Bone marrow (tissue), 2 donors: Measurements from ENCODE around the gene SNX25.
"Not testable (repeated sequence)": the region's sequence is repeated elsewhere in the genome, so short reads cannot be mapped to it uniquely, and the experiment has no call there.

ENCODE experiments used
- DNase-seq, 2 donors: peaks; one replicate each; lab custom pipeline; 2025; lab: John Stamatoyannopoulos, UW

SNX25 gene

GRCh38 chr4:185344743-185345538 lies 135.5 kb downstream of the SNX25 start:
- no peak for DNase-seq

- no peak for DNase-seq
Measured at GRCh38 chr4:185346975-185347601, 137.7 kb downstream of the SNX25 start.

- no peak for DNase-seq
Measured at GRCh38 chr4:185351691-185352090, 142.3 kb downstream of the SNX25 start.

GRCh38 chr4:185352202-185352601 lies 142.8 kb downstream of the SNX25 start:
- DNase-seq: no peak

GRCh38 chr4:185352741-185353140 lies 143.3 kb downstream of the SNX25 start:
- no peak for DNase-seq

- no peak for DNase-seq
Measured at GRCh38 chr4:185357211-185357610, 147.8 kb downstream of the SNX25 start.

- DNase-seq: no peak
Measured at GRCh38 chr4:185357733-185358440, 148.5 kb downstream of the SNX25 start.

- no peak for DNase-seq
Measured at GRCh38 chr4:185358514-185358913, 149.1 kb downstream of the SNX25 start.

GRCh38 chr4:185358959-185359358 lies 149.6 kb downstream of the SNX25 start:
- DNase-seq: no peak

- no peak for DNase-seq
Measured at GRCh38 chr4:185359767-185360446, 150.5 kb downstream of the SNX25 start.

GRCh38 chr4:185361872-185362271 lies 152.5 kb downstream of the SNX25 start:
- DNase-seq: no peak

- DNase-seq: not testable (repeated sequence)
Measured at GRCh38 chr4:185362570-185362969, 153.2 kb downstream of the SNX25 start.

- DNase-seq: no peak
Measured at GRCh38 chr4:185363251-185363650, 153.9 kb downstream of the SNX25 start.

GRCh38 chr4:185364886-185365285 lies 155.5 kb downstream of the SNX25 start:
- DNase-seq: no peak

GRCh38 chr4:185369731-185370130 lies 160.3 kb downstream of the SNX25 start:
- no peak for DNase-seq

- no peak for DNase-seq
Measured at GRCh38 chr4:185370268-185370949, 161.0 kb downstream of the SNX25 start.

GRCh38 chr4:185371702-185372101 lies 162.3 kb downstream of the SNX25 start:
- no peak for DNase-seq

GRCh38 chr4:185374027-185374426 lies 164.6 kb downstream of the SNX25 start:
- DNase-seq: no peak

GRCh38 chr4:185374573-185374972 lies 165.2 kb downstream of the SNX25 start:
- no peak for DNase-seq

- DNase-seq: no peak
Measured at GRCh38 chr4:185378264-185378663, 168.9 kb downstream of the SNX25 start.
